HG03095 (cell line): Measurements from ENCODE around the gene SLC35F6.
"Not testable (repeated sequence)": the region's sequence is repeated elsewhere in the genome, so short reads cannot be mapped to it uniquely, and the experiment has no call there.

Experiments used
- ATAC-seq: cut with Tn5 transposase; IDR thresholded peaks from one replicate; pipeline ENCODE4 v1.9.1; 2021; ENCODE audit warnings: moderate library complexity; ENCODE audit not compliant: unreplicated experiment

The SLC35F6 gene

DNA sequence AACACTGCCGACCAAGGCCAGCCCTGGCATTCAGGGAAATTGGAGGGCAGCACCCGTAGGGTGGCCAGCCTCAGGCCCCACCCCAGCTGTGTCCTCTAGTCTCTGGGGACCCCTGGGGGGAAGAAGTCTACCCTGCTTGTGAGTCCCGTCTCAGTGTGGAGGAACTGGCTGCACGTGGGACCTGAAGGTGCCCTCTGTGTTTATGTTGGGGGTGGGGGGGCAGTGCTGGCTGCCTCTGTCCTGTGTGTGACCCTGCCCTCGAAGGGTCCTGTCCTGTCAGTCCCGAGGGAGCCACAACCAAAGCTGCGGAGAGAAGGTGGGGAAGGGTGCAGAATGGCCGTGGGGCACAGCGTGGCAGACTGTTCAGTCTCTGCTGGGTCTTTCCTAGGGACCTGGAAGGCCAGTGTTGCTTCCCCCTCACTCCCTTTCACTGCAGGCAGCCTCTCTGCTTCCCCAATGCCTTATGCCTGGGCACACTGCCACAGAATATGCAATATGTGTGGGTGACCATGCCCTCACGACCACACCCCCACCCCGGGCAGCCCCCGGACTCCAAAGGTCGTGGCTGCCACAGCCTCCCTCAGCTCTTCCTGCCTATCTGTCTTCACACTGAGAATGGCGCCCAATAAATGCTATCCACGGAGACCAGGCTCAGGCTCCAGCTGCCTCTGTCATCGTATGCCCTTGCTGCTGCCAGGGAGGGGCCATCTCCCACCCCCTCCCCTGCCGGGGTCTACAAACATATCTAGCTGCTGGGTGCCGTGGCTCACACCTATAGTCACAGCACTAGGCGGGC is 33.3 kb upstream of the SLC35F6 start:
- no peak for ATAC-seq

GRCh38 chr2:26731714-26732113 is 32.4 kb upstream of the SLC35F6 start:
- ATAC-seq: no peak

DNA sequence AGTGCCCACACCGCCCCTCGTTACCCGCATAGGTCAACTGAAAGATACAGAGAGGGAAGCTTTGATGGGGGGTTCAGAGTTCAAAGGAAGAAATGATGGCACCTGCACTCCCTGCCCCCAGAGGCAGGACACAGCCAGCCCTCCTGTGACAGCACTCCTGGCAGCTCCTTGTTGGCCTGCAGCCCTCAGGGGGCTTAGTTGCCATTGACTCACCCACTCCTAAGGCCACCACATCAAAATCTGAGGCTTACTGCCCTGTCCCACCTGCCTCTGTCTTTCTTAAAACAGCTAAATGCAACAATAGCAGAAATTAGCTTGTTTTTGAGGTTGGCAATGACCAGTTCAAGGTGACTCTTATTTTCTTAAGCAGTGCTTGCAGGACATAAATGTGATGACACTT is 31.6 kb upstream of the SLC35F6 start:
- ATAC-seq: no peak

GRCh38 chr2:26733413-26733812 is 30.7 kb upstream of the SLC35F6 start:
- ATAC-seq: no peak

DNA sequence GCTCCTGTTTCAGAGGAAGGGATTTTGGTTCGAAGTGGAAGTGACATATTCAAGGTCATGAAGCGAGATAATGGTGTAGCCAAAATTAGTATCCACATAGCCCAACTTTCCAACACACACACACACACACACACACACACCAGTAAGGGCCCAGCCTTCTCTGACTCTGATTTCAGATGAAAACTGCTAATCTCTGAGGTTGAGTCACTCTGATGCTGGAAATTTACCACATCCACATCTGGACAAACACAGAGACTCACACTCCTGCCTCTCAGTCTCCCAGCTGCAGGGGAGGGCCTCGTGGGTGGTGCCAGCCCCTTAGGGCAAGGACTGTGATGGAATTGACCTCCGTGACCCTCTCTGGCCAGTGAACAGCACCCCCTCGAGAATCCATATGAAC is 29.0 kb upstream of the SLC35F6 start:
- no peak for ATAC-seq

DNA sequence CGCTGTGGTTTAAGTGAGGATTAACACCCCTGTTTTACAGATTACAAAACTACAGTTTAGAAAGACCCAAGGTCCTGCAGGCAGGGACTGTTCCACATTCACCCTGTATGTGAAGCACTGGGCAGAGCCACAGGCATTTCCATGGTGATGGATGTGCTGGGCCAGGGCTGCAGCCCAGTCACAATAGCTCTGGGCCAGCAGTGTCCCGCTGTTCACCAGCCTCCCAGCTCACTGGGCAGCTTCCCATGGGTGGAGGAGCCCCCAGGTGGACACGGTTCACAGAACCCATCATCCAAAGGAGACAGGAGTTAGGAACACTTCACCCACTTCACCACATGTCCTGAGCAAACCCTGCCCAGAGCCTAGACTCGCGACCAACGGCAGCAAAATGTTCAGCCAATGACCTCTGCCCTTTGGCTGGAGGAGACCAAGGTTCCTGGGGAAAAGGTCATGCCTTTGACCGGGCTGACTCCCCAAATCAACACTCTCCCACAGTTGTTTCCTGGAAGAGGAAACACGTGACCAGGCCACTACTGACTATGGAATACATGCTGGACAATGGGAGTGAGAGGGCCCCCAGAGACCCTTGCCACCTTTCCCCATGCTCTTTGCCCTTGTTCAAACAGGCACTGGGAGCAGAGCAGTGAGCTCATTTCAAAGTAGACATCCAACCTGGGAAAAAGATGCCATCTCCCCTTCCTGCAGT is 28.0 kb upstream of the SLC35F6 start:
- ATAC-seq: no peak

DNA sequence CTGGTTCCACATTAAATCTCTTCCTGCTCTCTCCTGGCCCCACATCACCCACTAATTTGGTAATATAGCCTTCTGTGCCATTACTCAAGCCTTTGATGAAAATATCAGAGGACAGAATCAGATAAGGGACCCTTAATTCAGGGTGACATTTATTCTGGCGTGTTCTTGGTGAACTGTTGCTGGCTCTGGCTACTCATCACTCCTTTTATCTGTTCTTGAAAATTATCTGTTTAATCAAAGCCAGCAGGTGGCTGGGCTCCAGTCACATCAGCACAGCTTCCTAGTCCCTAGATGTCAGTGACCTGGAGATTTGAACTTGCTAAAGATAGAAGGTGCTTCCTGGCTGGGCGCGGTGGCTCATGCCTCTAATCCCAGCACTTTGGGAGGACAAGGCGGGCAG is 26.9 kb upstream of the SLC35F6 start:
- ATAC-seq: no peak

GRCh38 chr2:26738481-26738880 is 25.6 kb upstream of the SLC35F6 start:
- ATAC-seq: no peak

- no peak for ATAC-seq
These were observed 24.6 kb upstream of the SLC35F6 start for GRCh38 chr2:26739514-26739913.

DNA sequence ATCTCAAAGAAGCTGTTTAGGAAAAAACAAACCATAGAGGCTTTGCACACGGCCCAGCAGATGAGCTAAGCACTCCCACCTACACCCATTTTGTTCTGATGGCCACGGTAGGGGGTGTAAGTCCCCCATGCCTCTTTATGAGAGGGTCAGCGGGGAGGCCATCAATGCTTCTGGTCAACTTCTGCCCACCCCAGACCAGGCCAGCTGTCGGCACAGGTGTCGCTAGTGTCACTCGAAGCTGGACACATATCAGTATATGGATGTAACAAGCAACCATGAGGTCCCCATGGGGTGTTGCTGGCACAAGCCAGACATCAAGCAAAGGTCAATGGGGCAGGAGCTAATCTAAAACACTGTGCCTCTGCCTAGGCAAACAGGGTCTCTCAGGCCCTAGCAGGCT is 23.7 kb upstream of the SLC35F6 start:
- no peak for ATAC-seq

- no peak for ATAC-seq
These were observed 23.2 kb upstream of the SLC35F6 start for GRCh38 chr2:26740890-26741302.

- ATAC-seq: no peak
These were observed 21.9 kb upstream of the SLC35F6 start for GRCh38 chr2:26742048-26742770.

DNA sequence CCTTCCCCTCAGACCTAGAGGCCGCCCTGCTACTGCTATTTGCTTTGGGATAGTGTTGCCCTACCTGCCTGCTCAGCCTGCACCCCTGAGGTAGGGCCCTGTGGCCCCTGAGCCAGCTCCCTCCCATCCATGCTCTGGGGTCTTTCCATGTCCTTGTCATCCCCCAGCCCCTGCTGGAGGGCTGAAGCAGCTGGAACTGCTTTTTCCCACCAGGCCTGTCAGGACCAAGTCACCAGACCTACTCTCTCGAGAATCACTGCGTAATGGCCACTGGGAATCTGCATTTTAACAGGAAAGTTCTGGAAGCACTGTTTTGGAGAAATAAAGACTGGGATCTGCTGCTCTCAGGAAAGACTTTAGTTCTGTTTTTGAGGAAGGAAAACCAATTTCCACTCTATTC is 20.2 kb upstream of the SLC35F6 start:
- no peak for ATAC-seq

GRCh38 chr2:26744953-26745352 is 19.1 kb upstream of the SLC35F6 start:
- no peak for ATAC-seq

DNA sequence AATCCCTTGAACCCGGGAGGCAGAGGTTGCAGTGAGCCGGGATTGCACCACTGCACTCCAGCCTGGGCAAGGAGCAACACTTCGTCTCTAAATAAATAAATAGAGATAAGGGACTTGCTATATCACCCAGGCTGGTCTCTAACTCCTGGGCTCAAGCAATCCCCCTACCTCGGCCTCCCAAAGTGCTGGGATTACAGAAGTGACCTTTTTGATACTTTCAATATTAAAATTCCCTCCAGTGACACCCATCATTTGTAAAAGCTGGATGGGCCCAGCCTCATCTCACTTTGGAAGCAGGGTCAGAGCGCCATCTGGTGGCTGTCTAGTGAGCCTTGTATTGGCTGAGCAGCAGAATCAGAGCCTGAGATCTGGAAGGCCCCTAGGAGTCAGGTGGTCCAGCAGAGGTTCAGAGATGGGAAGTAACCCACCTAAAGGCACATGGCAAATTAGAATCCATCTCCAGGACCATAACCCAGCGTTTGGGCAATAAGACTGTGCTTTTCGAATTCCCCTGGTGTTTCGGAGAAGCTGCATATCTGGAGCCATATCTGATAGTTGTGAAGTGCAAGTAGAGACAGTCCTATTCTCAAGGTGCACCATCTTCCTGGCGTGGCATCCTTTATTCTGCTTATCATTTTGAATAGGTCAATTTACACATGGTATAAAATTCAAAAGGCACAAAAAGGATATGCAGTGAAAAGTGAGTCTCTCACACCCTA is 18.3 kb upstream of the SLC35F6 start:
- ATAC-seq: no peak

GRCh38 chr2:26746934-26747333 is 17.1 kb upstream of the SLC35F6 start:
- no peak for ATAC-seq

GRCh38 chr2:26749787-26750420 is 14.2 kb upstream of the SLC35F6 start:
- ATAC-seq: not testable (repeated sequence)

DNA sequence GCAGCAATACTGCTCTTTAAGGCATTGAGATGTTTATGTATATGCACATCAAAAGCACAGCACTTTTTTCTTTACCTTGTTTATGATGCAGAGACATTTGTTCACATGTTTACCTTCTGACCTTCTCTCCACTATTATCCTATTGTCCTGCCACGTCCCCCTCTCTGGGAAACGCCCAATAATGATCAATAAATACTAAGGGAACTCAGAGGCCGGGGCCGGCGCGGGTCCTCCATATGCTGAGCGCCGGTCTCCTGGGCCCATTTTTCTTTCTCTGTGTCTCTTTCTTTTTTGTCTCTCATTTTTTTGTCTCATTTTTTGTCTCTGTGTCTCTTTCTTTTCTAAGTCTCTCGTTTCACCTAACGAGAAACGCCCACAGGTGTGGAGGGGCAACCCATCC is 13.6 kb upstream of the SLC35F6 start:
- not testable (repeated sequence) for ATAC-seq

GRCh38 chr2:26752656-26753055 is 11.4 kb upstream of the SLC35F6 start:
- ATAC-seq: no peak

GRCh38 chr2:26754539-26754938 is 9.5 kb upstream of the SLC35F6 start:
- ATAC-seq: no peak
